HG02759 (cell line): ENCODE results near the gene PIK3C2A.

Experiments used
- ATAC-seq: cut with Tn5 transposase; IDR thresholded peaks from one replicate; pipeline ENCODE4 v1.9.1; 2021; ENCODE audit warnings: mild to moderate bottlenecking, moderate library complexity; ENCODE audit not compliant: unreplicated experiment

The PIK3C2A gene

GRCh38 chr11:17214338-17214737 is 6.6 kb upstream of the PIK3C2A start:
- ATAC-seq = no peak

GRCh38 chr11:17211286-17211685 is 3.5 kb upstream of the PIK3C2A start:
- ATAC-seq = no peak

GRCh38 chr11:17209939-17210245 is 2.1 kb upstream of the PIK3C2A start:
- ATAC-seq = no peak

GRCh38 chr11:17208257-17208999 is 642 bp upstream of the PIK3C2A start:
- ATAC-seq = peak; percentile 48

- ATAC-seq = no peak
Measured at GRCh38 chr11:17206463-17206862, 1.3 kb downstream of the PIK3C2A start.

- no peak for ATAC-seq
Measured at GRCh38 chr11:17197431-17197898, 10.3 kb downstream of the PIK3C2A start.

GRCh38 chr11:17188675-17189074 is 19.1 kb downstream of the PIK3C2A start:
- ATAC-seq = no peak

- no peak for ATAC-seq
Measured at GRCh38 chr11:17186932-17187692, 20.7 kb downstream of the PIK3C2A start.

- ATAC-seq = no peak
Measured at GRCh38 chr11:17185938-17186337, 21.8 kb downstream of the PIK3C2A start.

GRCh38 chr11:17184882-17185587 is 22.8 kb downstream of the PIK3C2A start:
- no peak for ATAC-seq

GRCh38 chr11:17183836-17184235 is 23.9 kb downstream of the PIK3C2A start:
- ATAC-seq = no peak

GRCh38 chr11:17179970-17180369 is 27.8 kb downstream of the PIK3C2A start:
- no peak for ATAC-seq

GRCh38 chr11:17173332-17173731 is 34.5 kb downstream of the PIK3C2A start:
- ATAC-seq = no peak

GRCh38 chr11:17171916-17172315 is 35.9 kb downstream of the PIK3C2A start:
- no peak for ATAC-seq

GRCh38 chr11:17171343-17171742 is 36.4 kb downstream of the PIK3C2A start:
- ATAC-seq = no peak

GRCh38 chr11:17169876-17170275 is 37.9 kb downstream of the PIK3C2A start:
- ATAC-seq = no peak

- no peak for ATAC-seq
Measured at GRCh38 chr11:17165247-17165890, 42.4 kb downstream of the PIK3C2A start.

GRCh38 chr11:17164361-17165246 is 43.2 kb downstream of the PIK3C2A start:
- no peak for ATAC-seq

GRCh38 chr11:17163736-17164135 is 44.0 kb downstream of the PIK3C2A start:
- ATAC-seq = no peak

- no peak for ATAC-seq
Measured at GRCh38 chr11:17163291-17163690, 44.5 kb downstream of the PIK3C2A start.
